ENCODE measurements around the gene HAPLN2. TPM values are rescaled to one million over a fixed set of nuclear protein-coding genes. Genes with fewer than 3 reads are reported as not detected.
A peak's percentile ranks its signal among the peaks of the same experiment; 100 is the strongest.

Gene HAPLN2
- total RNA-seq, 1 donor from 2014 or later, result not detected

DNA sequence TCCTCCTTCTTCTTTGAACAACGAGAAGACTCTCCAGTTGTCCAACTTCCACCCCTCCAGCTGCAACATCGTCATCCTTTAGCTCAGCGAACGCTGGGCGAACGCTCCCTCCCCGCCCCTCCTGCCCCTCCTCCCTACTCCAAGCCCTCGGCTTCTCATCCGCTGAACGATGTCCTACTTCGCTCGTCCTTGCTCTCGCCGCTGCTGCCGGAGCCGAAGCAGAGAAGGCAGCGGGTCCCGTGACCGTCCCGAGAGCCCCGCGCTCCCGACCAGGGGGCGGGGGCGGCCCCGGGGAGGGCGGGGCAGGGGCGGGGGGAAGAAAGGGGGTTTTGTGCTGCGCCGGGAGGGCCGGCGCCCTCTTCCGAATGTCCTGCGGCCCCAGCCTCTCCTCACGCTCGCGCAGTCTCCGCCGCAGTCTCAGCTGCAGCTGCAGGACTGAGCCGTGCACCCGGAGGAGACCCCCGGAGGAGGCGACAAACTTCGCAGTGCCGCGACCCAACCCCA is 22.6 kb downstream of the HAPLN2 start, which contains the start of gene BCAN:
Gene BCAN (plus strand): TSS at position 357 of the 504 bp plus-strand sequence. CDS start 3,938 bp downstream, outside the sequence.
- no peaks in the 10 kb centered on the region for H3K79me2 ChIP-seq (ENCODE audit: low read depth)

DNA sequence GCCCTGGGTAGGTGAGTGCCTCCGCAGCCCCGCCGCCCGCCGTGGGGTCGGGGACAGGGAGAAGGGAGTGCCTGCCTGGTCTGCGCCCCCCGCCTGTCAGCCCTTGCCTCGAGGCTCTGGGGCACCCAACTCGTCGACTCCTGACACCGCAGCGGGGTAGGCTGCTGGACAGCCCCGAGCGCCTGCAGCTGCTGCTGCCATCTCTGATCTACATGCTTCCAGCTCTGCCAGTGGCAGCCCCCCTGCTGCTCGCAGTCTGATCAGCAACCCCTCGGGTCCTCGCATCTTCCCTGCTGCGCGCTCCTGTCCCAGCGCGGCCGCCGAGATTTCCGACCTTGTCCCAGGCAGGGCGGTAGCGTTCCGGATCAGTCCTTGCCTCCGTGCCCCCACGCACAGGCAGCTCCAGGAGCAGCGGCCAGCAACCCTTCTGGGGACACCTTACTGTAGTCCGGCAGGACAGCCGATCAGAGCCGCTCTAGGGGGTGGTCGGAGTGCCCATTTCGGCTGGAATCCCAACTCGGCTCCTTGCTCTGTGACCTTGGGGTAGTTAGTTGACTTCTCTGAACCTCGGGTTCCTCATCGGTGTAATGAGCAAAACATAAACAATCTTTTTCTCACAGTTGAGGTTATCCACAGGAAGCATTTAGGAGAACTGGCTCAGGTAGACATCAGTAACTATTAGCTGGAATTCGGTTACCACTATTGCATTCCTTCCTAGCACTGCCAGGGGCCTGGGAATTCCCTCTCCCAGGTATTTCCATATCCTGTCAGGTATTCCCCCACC is 23.2 kb downstream of the HAPLN2 start:
- H3K4me1 Mint-ChIP-seq, result peaks cover 34% of the 10 kb centered on the region
- no peaks in the 10 kb centered on the region for H3K36me3 Mint-ChIP-seq
- peaks cover 15% of the 10 kb centered on the region for H3K4me1 ChIP-seq
- no peaks in the 10 kb centered on the region for H3K36me3 ChIP-seq
- H3K9me3 Mint-ChIP-seq, result no peaks in the 10 kb centered on the region
- peak overlapping the region; percentile 83 for H3K4me3 Mint-ChIP-seq
- H3K27ac Mint-ChIP-seq, result no peak overlapping the region
- peak overlapping the region; percentile 4 for H2AFZ ChIP-seq (replicated peaks)
- peak overlapping the region; percentile 51 for H3K4me3 ChIP-seq
- H3K9me3 ChIP-seq (ENCODE audit: low read depth), result no peaks in the 10 kb centered on the region
- H3K79me2 ChIP-seq (ENCODE audit: low read depth), result no peaks in the 10 kb centered on the region
- H3K9ac ChIP-seq, result no peak overlapping the region
- no peak overlapping the region for H3K27ac ChIP-seq
- H3K27me3 ChIP-seq, result peaks cover 100% of the 10 kb centered on the region
- peaks cover 39% of the 10 kb centered on the region for H3K27me3 Mint-ChIP-seq (ENCODE audit: insufficient read depth, low read depth)
- H4K20me1 ChIP-seq (ENCODE audit: low read depth), result peaks cover 48% of the 10 kb centered on the region
- DNase-seq (ENCODE audit: low spot score), result peak; percentile 59
- TF ChIP-seq, protein P1, sequence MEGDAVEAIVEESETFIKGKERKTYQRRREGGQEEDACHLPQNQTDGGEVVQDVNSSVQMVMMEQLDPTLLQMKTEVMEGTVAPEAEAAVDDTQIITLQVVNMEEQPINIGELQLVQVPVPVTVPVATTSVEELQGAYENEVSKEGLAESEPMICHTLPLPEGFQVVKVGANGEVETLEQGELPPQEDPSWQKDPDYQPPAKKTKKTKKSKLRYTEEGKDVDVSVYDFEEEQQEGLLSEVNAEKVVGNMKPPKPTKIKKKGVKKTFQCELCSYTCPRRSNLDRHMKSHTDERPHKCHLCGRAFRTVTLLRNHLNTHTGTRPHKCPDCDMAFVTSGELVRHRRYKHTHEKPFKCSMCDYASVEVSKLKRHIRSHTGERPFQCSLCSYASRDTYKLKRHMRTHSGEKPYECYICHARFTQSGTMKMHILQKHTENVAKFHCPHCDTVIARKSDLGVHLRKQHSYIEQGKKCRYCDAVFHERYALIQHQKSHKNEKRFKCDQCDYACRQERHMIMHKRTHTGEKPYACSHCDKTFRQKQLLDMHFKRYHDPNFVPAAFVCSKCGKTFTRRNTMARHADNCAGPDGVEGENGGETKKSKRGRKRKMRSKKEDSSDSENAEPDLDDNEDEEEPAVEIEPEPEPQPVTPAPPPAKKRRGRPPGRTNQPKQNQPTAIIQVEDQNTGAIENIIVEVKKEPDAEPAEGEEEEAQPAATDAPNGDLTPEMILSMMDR (IDR thresholded peaks at IDR 0.05), result no peak
- TF ChIP-seq EZH2phosphoT487 (IDR thresholded peaks at IDR 0.05) (peak; percentile 91), EZH2 (IDR thresholded peaks at IDR 0.05) (peak; percentile 88)
- peaks cover 35% of the 10 kb centered on the region for H3F3A ChIP-seq (ENCODE audit: low read depth)
- peak overlapping the region; percentile 97 for H3K4me2 ChIP-seq

More for the DNA sequence above, 22.6 kb downstream of the HAPLN2 start, which contains the start of gene BCAN:
- Histone ChIP-seq H3K9me3 (ENCODE audit: low read depth) (no peaks in the 10 kb centered on the region), H3K4me2 (peak within 1 kb of the TSS; percentile 97), H3K27ac (no peak within 1 kb of the TSS), H3K4me3 (peak within 1 kb of the TSS; percentile 51), H4K20me1 (ENCODE audit: low read depth) (peaks cover 48% of the 10 kb centered on the region), H3K4me1 (peaks cover 15% of the 10 kb centered on the region), H3K36me3 (no peaks in the 10 kb centered on the region), H3F3A (ENCODE audit: low read depth) (peaks cover 35% of the 10 kb centered on the region), H3K27me3 (peaks cover 100% of the 10 kb centered on the region), H2AFZ (replicated peaks) (peak within 1 kb of the TSS; percentile 4), H3K9ac (no peak within 1 kb of the TSS)
- Mint-ChIP-seq H3K4me3 (peak within 1 kb of the TSS; percentile 83), H3K4me1 (peaks cover 34% of the 10 kb centered on the region), H3K27me3 (ENCODE audit: insufficient read depth, low read depth) (peaks cover 38% of the 10 kb centered on the region), H3K36me3 (no peaks in the 10 kb centered on the region), H3K27ac (no peak within 1 kb of the TSS), H3K9me3 (no peaks in the 10 kb centered on the region)
- peak; percentile 91 for DNase-seq (ENCODE audit: low spot score)
- TF ChIP-seq EZH2phosphoT487 (IDR thresholded peaks at IDR 0.05), result no peak
- TF ChIP-seq EZH2 (IDR thresholded peaks at IDR 0.05), result no peak
- TF ChIP-seq, protein P1 (IDR thresholded peaks at IDR 0.05), result peak; percentile 14

DNA sequence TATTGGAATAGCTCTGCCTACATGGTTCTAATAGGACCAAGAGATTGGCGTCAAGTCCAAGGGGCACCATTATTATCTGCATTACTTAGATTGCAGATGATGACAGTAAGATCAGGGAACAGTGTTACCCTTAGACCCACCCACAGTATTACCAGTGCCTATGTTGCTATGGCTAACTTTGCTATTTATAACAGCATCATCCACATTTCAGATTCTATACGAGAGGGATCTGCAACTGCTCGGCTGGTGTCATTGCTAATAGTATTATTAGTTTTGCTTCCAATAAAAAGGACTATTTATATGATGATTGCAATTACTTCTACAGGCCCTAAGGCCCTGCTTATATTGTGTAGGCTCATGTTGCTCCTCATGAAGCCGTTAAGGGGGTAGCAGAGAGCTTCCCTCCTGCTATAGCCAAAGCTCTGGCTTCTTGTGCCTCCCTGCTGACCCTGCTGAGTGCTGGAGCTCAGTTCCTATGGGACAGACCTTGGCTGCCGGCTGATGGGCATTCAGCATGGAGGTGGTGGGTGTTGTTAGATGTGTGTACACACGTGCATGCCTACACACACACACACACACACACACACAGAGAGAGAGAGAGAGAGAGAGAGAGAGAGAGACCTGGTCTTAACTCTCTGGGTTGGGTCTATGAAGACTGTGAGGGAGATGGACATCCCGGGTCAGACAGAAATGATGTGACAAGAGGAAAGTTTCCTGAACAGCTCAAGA is 24.0 kb downstream of the HAPLN2 start:
- H3K9me3 Mint-ChIP-seq, result no peaks in the 10 kb centered on the region
- H3K4me1 Mint-ChIP-seq, result peaks cover 34% of the 10 kb centered on the region
- peak overlapping the region; percentile 83 for H3K4me3 Mint-ChIP-seq
- H3K27me3 Mint-ChIP-seq (ENCODE audit: insufficient read depth, low read depth), result peaks cover 45% of the 10 kb centered on the region
- Histone ChIP-seq H3K4me2 (no peak overlapping the region), H3K9ac (no peak overlapping the region), H3K27me3 (peaks cover 100% of the 10 kb centered on the region), H3K27ac (no peak overlapping the region), H4K20me1 (ENCODE audit: low read depth) (peaks cover 48% of the 10 kb centered on the region), H3K79me2 (ENCODE audit: low read depth) (no peaks in the 10 kb centered on the region), H3F3A (ENCODE audit: low read depth) (peaks cover 35% of the 10 kb centered on the region), H3K4me3 (no peak overlapping the region), H2AFZ (replicated peaks) (no peak overlapping the region), H3K9me3 (ENCODE audit: low read depth) (no peaks in the 10 kb centered on the region), H3K4me1 (peaks cover 15% of the 10 kb centered on the region), H3K36me3 (no peaks in the 10 kb centered on the region)
- H3K27ac Mint-ChIP-seq, result no peak overlapping the region
- no peak for TF ChIP-seq EZH2 (IDR thresholded peaks at IDR 0.05)
- TF ChIP-seq EZH2phosphoT487 (IDR thresholded peaks at IDR 0.05), result no peak
- TF ChIP-seq, protein P1 (IDR thresholded peaks at IDR 0.05), result no peak
- H3K36me3 Mint-ChIP-seq, result no peaks in the 10 kb centered on the region
- no peak for DNase-seq (ENCODE audit: low spot score)

Measured in neural progenitor cell (in vitro differentiated cells).